ENCODE measurements around the gene VASH2. TPM values are rescaled to one million over a fixed set of nuclear protein-coding genes. Genes with fewer than 3 reads are reported as not detected.

VASH2 gene
- total RNA-seq, 4 donors from 2014 or later = 1.5 TPM; not detected in 3

DNA sequence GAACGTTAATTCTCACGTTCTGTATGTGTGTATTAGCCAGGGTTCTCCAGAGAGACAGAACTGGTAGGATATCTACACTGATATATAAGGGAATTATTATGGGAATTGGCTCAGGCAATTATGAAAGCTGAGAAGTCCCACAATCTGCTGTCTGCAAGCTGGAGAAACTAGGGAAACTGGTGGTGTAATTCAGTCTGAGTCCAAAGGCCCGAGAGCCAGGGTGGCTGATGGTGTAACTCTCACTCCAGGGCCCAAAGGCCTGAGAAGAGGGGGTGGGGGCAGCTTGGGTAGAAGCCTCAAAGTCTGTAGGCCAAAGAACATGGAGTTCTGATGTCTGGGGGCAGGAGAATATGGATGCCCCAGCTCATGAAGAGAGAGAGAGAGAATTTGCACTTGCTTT is 13.3 kb upstream of the VASH2 start:
- no peaks in the 10 kb centered on the region for H3K36me3 ChIP-seq
- TF ChIP-seq, protein P1, sequence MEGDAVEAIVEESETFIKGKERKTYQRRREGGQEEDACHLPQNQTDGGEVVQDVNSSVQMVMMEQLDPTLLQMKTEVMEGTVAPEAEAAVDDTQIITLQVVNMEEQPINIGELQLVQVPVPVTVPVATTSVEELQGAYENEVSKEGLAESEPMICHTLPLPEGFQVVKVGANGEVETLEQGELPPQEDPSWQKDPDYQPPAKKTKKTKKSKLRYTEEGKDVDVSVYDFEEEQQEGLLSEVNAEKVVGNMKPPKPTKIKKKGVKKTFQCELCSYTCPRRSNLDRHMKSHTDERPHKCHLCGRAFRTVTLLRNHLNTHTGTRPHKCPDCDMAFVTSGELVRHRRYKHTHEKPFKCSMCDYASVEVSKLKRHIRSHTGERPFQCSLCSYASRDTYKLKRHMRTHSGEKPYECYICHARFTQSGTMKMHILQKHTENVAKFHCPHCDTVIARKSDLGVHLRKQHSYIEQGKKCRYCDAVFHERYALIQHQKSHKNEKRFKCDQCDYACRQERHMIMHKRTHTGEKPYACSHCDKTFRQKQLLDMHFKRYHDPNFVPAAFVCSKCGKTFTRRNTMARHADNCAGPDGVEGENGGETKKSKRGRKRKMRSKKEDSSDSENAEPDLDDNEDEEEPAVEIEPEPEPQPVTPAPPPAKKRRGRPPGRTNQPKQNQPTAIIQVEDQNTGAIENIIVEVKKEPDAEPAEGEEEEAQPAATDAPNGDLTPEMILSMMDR (IDR thresholded peaks at IDR 0.05 in 4 of 5, conservative IDR thresholded peaks at IDR 0.05 in 1 of 5) = no peak
- TF ChIP-seq POLR2A (IDR thresholded peaks at IDR 0.05) = no peak
- no peaks in the 10 kb centered on the region for H3K27me3 ChIP-seq
- H3K9me3 ChIP-seq = no peaks in the 10 kb centered on the region
- H3K27ac ChIP-seq = no peak overlapping the region
- intact Hi-C loops (cut with DNase I; ENCODE audit: low total_unique reads) (no loop called here), in situ Hi-C loops (cut with MboI; ENCODE audit: low sequenced_read_pairs in 4 of 4) (no loop called here)
- no peaks in the 10 kb centered on the region for H3K4me1 ChIP-seq
- H3K4me3 ChIP-seq = no peak overlapping the region
- ATAC-seq (no peak), DNase-seq (no peak)

DNA sequence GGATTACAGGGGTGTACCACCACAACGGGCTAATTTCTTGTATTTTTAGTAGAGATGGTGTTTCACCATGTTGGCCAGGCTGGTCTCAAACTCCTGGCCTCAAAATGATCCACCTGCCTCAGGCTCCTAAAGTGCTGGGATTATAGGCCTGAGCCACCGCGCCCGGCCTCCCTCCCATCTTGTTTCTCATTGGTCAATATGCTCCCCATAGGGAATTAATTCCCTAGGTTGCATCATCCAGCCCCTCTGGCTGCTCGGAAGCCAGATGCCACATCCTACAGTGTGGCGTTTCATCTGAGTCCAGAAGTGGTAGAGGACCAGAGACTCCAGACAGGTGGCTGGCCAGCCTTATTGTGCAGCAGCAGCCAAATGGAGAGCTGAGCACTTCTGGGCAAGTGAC is 11.5 kb upstream of the VASH2 start:
- in situ Hi-C loops (cut with MboI; ENCODE audit: low sequenced_read_pairs in 4 of 4) = no loop called here
- ATAC-seq = no peak

DNA sequence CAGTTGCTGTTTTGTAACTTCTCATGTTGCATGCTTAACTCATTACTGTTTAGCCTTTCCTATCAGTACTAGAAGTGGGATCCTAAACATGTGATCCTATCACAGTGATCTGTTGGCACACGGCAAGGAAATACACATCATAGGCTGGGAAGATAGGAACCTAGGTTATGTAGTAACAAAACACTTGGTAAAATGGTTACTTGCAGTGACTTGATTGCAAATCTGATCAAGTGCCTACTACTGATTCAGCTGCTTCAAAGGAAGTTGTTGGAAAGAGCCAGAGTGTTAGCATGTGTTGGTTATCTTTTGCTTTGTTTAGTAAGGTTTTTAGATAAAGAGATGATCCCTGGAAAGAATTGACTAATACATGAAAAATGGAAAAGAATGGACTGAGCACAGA is 8.9 kb upstream of the VASH2 start:
- in situ Hi-C loops (cut with MboI; ENCODE audit: low sequenced_read_pairs in 4 of 4) (no loop called here), intact Hi-C loops (cut with DNase I; ENCODE audit: low total_unique reads) (no loop called here)
- no peaks in the 10 kb centered on the region for H3K27me3 ChIP-seq
- H3K4me1 ChIP-seq = no peaks in the 10 kb centered on the region
- no peak for ATAC-seq
- no peak overlapping the region for H3K27ac ChIP-seq
- H3K9me3 ChIP-seq = no peaks in the 10 kb centered on the region
- H3K4me3 ChIP-seq = no peak overlapping the region
- DNase-seq = no peak
- no peaks in the 10 kb centered on the region for H3K36me3 ChIP-seq
- TF ChIP-seq, protein P1 (IDR thresholded peaks at IDR 0.05 in 4 of 5, conservative IDR thresholded peaks at IDR 0.05 in 1 of 5) = no peak
- TF ChIP-seq POLR2A (IDR thresholded peaks at IDR 0.05) = no peak

More for the DNA sequence above, 11.5 kb upstream of the VASH2 start:
- intact Hi-C loops (cut with DNase I; ENCODE audit: low total_unique reads) = no loop called here
- Histone ChIP-seq H3K4me3 (no peak overlapping the region), H3K4me1 (no peaks in the 10 kb centered on the region), H3K27ac (no peak overlapping the region), H3K9me3 (no peaks in the 10 kb centered on the region), H3K36me3 (no peaks in the 10 kb centered on the region), H3K27me3 (no peaks in the 10 kb centered on the region)
- no peak for TF ChIP-seq POLR2A (IDR thresholded peaks at IDR 0.05)
- TF ChIP-seq, protein P1 (IDR thresholded peaks at IDR 0.05 in 4 of 5, conservative IDR thresholded peaks at IDR 0.05 in 1 of 5) = no peak
- no peak for DNase-seq

DNA sequence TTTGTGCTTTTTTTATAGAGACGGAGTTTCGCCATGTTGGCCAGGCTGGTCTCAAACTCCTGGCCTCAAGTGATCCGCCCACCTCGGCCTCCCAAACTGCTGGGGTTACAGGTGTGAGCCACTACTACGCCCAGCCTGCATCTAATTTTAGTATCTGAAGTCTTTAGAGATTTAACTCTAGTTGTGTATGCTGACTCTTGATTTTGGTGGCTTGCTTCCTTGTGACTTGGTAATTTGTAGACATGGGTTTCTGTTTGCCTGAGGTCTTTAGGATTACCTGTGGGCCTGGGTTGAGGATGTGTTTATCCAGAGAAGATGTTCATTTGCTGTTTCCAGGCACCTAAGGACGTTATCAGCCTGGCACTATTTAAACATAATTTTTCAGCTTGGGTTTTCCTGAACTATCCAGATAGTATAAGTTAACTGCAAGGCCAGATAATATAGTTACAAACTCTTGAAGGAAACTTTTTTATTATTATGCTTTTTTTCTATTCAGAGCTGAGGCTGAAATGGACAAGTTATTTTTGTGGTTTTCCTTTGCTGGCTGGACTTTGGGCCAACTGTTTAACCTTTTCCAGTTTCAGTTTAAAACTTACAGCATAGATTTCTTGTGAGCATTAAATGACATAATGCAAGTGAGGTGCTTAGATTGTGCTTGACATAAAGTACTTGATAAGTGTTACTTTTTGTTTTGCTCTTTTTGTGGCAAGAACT is 7.5 kb upstream of the VASH2 start:
- no peak overlapping the region for H3K4me3 ChIP-seq
- H3K27me3 ChIP-seq = no peaks in the 10 kb centered on the region
- H3K36me3 ChIP-seq = no peaks in the 10 kb centered on the region
- TF ChIP-seq POLR2A (IDR thresholded peaks at IDR 0.05) = no peak
- TF ChIP-seq, protein P1 (IDR thresholded peaks at IDR 0.05 in 4 of 5, conservative IDR thresholded peaks at IDR 0.05 in 1 of 5) = no peak
- no peak for ATAC-seq
- DNase-seq = no peak
- no peak overlapping the region for H3K27ac ChIP-seq
- H3K4me1 ChIP-seq = no peaks in the 10 kb centered on the region
- no peaks in the 10 kb centered on the region for H3K9me3 ChIP-seq
- intact Hi-C loops (cut with DNase I; ENCODE audit: low total_unique reads) = no loop called here
- in situ Hi-C loops (cut with MboI; ENCODE audit: low sequenced_read_pairs in 4 of 4) = no loop called here

DNA sequence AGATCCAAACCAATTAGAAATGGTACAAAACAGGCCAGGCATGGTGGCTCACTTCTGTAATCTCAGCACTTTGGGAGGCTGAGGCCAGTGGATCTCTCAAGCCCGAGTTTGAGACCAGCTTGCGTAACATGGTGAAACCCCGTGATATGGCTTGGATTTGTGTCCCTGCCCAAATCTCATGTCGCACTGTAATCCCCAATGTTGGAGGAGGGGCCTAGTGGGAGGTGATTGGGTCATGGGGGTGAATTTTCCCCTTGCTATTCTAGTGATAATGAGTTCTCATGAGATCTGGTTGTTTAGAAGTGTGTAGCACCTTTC is 7.0 kb upstream of the VASH2 start:
- intact Hi-C loops (cut with DNase I; ENCODE audit: low total_unique reads) = no loop called here
- DNase-seq (no peak), ATAC-seq (no peak)
- no peaks in the 10 kb centered on the region for H3K9me3 ChIP-seq
- no peaks in the 10 kb centered on the region for H3K36me3 ChIP-seq
- TF ChIP-seq, protein P1 (IDR thresholded peaks at IDR 0.05 in 4 of 5, conservative IDR thresholded peaks at IDR 0.05 in 1 of 5) = no peak
- no peak for TF ChIP-seq POLR2A (IDR thresholded peaks at IDR 0.05)
- no peaks in the 10 kb centered on the region for H3K27me3 ChIP-seq
- no peak overlapping the region for H3K27ac ChIP-seq
- in situ Hi-C loops (cut with MboI; ENCODE audit: low sequenced_read_pairs in 4 of 4) = no loop called here
- no peaks in the 10 kb centered on the region for H3K4me1 ChIP-seq
- no peak overlapping the region for H3K4me3 ChIP-seq

All from gastrocnemius medialis (tissue), 4 donors.